ENCODE measurements around the gene RO60.
"Not testable (repeated sequence)": the region's sequence is repeated elsewhere in the genome, so short reads cannot be mapped to it uniquely, and the experiment has no call there.

RO60 gene

GRCh38 chr1:193059282-193060114, at the start of gene RO60, which contains the start of gene UCHL5:
RO60 (plus strand) TSS chr1:193059612; CDS start chr1:193069055, 9,443 bp downstream.
UCHL5 (minus strand) TSS chr1:193059360; CDS start chr1:193059260, 100 bp downstream.
- peak; percentile 92 to 94 for DNase-seq

GRCh38 chr1:193011406-193011805, 48.0 kb upstream of the RO60 start:
- DNase-seq = no peak

GRCh38 chr1:193013005-193013404, 46.4 kb upstream of the RO60 start:
- no peak for DNase-seq

- DNase-seq = no peak
These were observed 45.7 kb upstream of the RO60 start for GRCh38 chr1:193013707-193014106.

GRCh38 chr1:193014400-193014799, 45.0 kb upstream of the RO60 start:
- DNase-seq = no peak

GRCh38 chr1:193016788-193017187, 42.6 kb upstream of the RO60 start:
- DNase-seq = no peak

GRCh38 chr1:193019442-193020026, 39.9 kb upstream of the RO60 start:
- DNase-seq = no peak

- no peak for DNase-seq
These were observed 34.2 kb upstream of the RO60 start for GRCh38 chr1:193025218-193025617.

GRCh38 chr1:193030280-193030679, 29.1 kb upstream of the RO60 start:
- no peak for DNase-seq

GRCh38 chr1:193031431-193031830, 28.0 kb upstream of the RO60 start:
- DNase-seq = no peak

- DNase-seq = not testable (repeated sequence)
These were observed 26.6 kb upstream of the RO60 start for GRCh38 chr1:193032643-193033427.

- no peak for DNase-seq
These were observed 25.8 kb upstream of the RO60 start for GRCh38 chr1:193033610-193034009.

GRCh38 chr1:193036337-193037047, 22.9 kb upstream of the RO60 start:
- DNase-seq = no peak

GRCh38 chr1:193040011-193040410, 19.4 kb upstream of the RO60 start:
- no peak for DNase-seq

- no peak for DNase-seq
These were observed 16.4 kb upstream of the RO60 start for GRCh38 chr1:193042766-193043691.

GRCh38 chr1:193048913-193049312, 10.5 kb upstream of the RO60 start:
- DNase-seq = not testable (repeated sequence)

- DNase-seq = no peak
These were observed 5.2 kb upstream of the RO60 start for GRCh38 chr1:193054169-193054675.

GRCh38 chr1:193058529-193059281, 707 bp upstream of the RO60 start:
- peak; percentile 33 to 39 for DNase-seq

- DNase-seq = no peak
These were observed 647 bp downstream of the RO60 start for GRCh38 chr1:193060115-193060403.

- DNase-seq = no peak
These were observed 994 bp downstream of the RO60 start for GRCh38 chr1:193060406-193060805.

- DNase-seq = no peak
These were observed 1.5 kb downstream of the RO60 start for GRCh38 chr1:193060938-193061337.

Data from activated CD4-positive, alpha-beta T cell treated with anti-CD3 and anti-CD28 coated beads, Interleukin-2, amount 50 U/mL, for 4 hours (primary cell).